GM19239 (cell line): ENCODE data around the gene STRBP.

Source experiments
- DNase-seq: peaks from one replicate; pipeline ENCODE4 v3.0.0; 2011; ENCODE audit warnings: low spot score; ENCODE audit not compliant: insufficient read length
- FAIRE-seq: peaks from 2 replicates; lab custom pipeline; 2011; peaks lifted over from hg19 to GRCh38; lab: Jason Lieb, UNC

The STRBP gene

GRCh38 chr9:123083680-123084079 is 184.7 kb downstream of the STRBP start:
- no peak for DNase-seq
- FAIRE-seq, result no peak

- DNase-seq, result no peak
- FAIRE-seq, result peak; percentile 53
Measured at GRCh38 chr9:123081824-123082223, 186.6 kb downstream of the STRBP start.

- no peak for FAIRE-seq
- DNase-seq, result no peak
Measured at GRCh38 chr9:123080444-123080843, 187.9 kb downstream of the STRBP start.

- no peak for FAIRE-seq
- DNase-seq, result no peak
Measured at GRCh38 chr9:123074628-123075027, 193.8 kb downstream of the STRBP start.

- no peak for DNase-seq
- FAIRE-seq, result peak; percentile 59
Measured at GRCh38 chr9:123073991-123074422, 194.4 kb downstream of the STRBP start.

- FAIRE-seq, result no peak
- DNase-seq, result no peak
Measured at GRCh38 chr9:123073441-123073840, 194.9 kb downstream of the STRBP start.

GRCh38 chr9:123072407-123072995 is 195.9 kb downstream of the STRBP start:
- FAIRE-seq (no peak), DNase-seq (no peak)
